K562 (cell line): ENCODE data around the gene NLGN2. TPM values are rescaled to one million over a fixed set of nuclear protein-coding genes. Genes with fewer than 3 reads are reported as not detected.
A peak's percentile ranks its signal among the peaks of the same experiment; 100 is the strongest.

Experiments used
- CEBPB ChIP-seq: fragments of 450-650 bp; IDR thresholded peaks from 2 replicates; pipeline ENCODE4 v1.6.1; 2016; ENCODE audit warnings: missing genetic modification characterization, missing compliant biosample characterization
- HMG20B ChIP-seq: fragments of 250-450 bp; sonication (Bioruptor Pico); IDR thresholded peaks from 2 replicates; pipeline ENCODE4 v1.5.0; 2021; ENCODE audit warnings: mild to moderate bottlenecking
- KDM5B ChIP-seq: fragments of 200-600 bp; sonication (generic); IDR thresholded peaks from 2 replicates; pipeline ENCODE4 v1.6.1; 2012; ENCODE audit warnings: low read depth, mild to moderate bottlenecking, moderate library complexity, low read length, control low read depth, inconsistent platforms; ENCODE audit not compliant: insufficient replicate concordance
- NBN ChIP-seq: fragments of 450-650 bp; IDR thresholded peaks from 2 replicates; pipeline ENCODE4 v1.6.1; 2016; ENCODE audit warnings: low read depth, mild to moderate bottlenecking
- TBP ChIP-seq: optimal IDR thresholded peaks from 2 replicates; pipeline ENCODE3; 2011; ENCODE audit warnings: low read depth, low read length, improper control_type of control experiment
- U2AF2 ChIP-seq: fragments of 200-400 bp; formaldehyde crosslinking; optimal IDR thresholded peaks from 2 replicates; pipeline ENCODE3; 2017; ENCODE audit warnings: low read depth, mild to moderate bottlenecking, low read length
- polyA plus RNA-seq, 8 experiments: library from polyadenylated mRNA; depleted of rRNA in 4 of 8; stranded (reverse) in 5 of 8; unstranded in 3 of 8; fragments of >200 nt; fragmentation: Nextera tagmentation in 2 of 8; fragmentation: Illumina TruSeq in 1 of 8; extraction: Ambion mirVana in 2 of 8; extraction: Trizol in 1 of 8; gene quantifications; 2 replicates each; pipeline versions ENCODE4 v1.2.1 to v1.2.3, GENCODE V29; 2011 to 2014; ENCODE audit warnings: inconsistent platforms in 1 of 8, missing spikeins in 1 of 8
- total RNA-seq, 7 experiments: library from RNA; depleted of rRNA in 6 of 7; stranded (reverse); fragments of >200 nt in 6 of 7; fragmentation: Illumina TruSeq in 2 of 7; extraction: Trizol in 2 of 7; gene quantifications; 2 replicates each; pipeline versions ENCODE4 v1.2.1 to v1.2.3, GENCODE V29; 2011 to 2021; ENCODE audit warnings: low replicate concordance in 1 of 7
- TF ChIP-seq, protein P1 (sequence below): fragments of 450-650 bp; IDR thresholded peaks from 2 replicates; pipeline ENCODE4 v1.6.1; 2018; ENCODE audit not compliant: partially characterized antibody
- TF ChIP-seq, protein P2 (sequence below): fragments of 250-450 bp; sonication (Bioruptor Pico); IDR thresholded peaks from 2 replicates; pipeline ENCODE4 v1.4.0; 2020; ENCODE audit warnings: borderline replicate concordance
- TF ChIP-seq, protein P3 (sequence below): fragments of 450-650 bp; formaldehyde crosslinking; IDR thresholded peaks from 2 replicates; pipeline ENCODE4 v1.4.0; 2020; ENCODE audit warnings: mild to moderate bottlenecking, mixed read lengths
- TF ChIP-seq, protein P4 (sequence below), 2 experiments: fragments of 450-650 bp; formaldehyde crosslinking in 1 of 2; IDR thresholded peaks; 2 replicates each; pipeline versions ENCODE4 v1.4.0 to v1.6.1; 2014 to 2020; ENCODE audit warnings: mild to moderate bottlenecking in 2 of 2, borderline replicate concordance in 1 of 2, low read depth in 1 of 2

Gene NLGN2
- total and polyA plus RNA-seq, 9 of the 15 experiments (the other 6 are each of a cell fraction or from before 2014, with no cell fraction given), result 0.11 to 7.8 (median 0.77) TPM

DNA sequence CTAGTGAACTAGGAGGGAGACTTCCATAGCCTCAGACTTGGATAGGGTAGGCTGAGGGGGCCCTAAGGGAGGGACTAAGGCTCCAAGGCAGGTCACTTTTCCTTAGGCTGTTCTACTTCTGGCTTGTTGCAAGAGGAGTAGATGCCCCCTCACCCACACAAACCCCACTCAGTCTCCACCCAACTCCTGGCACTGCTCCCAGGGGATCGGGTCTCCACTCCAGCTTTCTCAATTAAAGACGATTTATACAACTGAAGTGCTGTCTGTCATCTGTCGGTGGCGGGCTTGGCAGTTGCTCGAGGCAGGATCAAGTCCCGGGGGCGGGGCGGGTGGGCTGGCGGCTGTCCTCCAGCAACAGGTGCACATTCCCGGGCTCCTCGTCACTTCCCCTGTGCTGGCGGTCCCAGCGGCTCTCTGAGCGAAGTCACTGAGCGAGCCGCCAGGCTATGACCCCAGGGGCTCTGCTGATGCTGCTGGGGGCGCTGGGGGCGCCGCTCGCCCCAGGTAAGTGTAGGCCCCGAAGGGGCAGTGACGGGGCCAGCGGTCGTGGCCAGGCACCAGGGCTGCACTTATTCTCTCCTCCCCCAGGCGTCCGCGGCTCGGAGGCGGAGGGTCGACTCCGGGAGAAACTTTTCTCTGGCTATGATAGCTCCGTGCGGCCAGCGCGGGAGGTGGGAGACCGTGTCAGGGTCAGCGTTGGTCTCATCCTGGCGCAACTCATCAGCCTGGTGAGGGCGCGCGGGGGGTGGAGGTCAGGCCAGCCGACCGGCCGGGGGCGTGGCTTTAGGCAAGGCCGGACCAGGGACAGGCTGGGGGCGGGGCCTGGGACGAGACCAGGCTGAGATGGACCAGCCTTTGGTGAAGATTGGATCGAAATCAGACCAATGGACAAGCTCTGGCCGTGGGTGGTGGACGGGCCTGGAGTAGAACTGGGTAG lies 37.3 kb downstream of the NLGN2 start, which contains the start of gene CHRNB1 (continued):
- TF ChIP-seq KDM5B, result no peak
- TF ChIP-seq, protein P1, sequence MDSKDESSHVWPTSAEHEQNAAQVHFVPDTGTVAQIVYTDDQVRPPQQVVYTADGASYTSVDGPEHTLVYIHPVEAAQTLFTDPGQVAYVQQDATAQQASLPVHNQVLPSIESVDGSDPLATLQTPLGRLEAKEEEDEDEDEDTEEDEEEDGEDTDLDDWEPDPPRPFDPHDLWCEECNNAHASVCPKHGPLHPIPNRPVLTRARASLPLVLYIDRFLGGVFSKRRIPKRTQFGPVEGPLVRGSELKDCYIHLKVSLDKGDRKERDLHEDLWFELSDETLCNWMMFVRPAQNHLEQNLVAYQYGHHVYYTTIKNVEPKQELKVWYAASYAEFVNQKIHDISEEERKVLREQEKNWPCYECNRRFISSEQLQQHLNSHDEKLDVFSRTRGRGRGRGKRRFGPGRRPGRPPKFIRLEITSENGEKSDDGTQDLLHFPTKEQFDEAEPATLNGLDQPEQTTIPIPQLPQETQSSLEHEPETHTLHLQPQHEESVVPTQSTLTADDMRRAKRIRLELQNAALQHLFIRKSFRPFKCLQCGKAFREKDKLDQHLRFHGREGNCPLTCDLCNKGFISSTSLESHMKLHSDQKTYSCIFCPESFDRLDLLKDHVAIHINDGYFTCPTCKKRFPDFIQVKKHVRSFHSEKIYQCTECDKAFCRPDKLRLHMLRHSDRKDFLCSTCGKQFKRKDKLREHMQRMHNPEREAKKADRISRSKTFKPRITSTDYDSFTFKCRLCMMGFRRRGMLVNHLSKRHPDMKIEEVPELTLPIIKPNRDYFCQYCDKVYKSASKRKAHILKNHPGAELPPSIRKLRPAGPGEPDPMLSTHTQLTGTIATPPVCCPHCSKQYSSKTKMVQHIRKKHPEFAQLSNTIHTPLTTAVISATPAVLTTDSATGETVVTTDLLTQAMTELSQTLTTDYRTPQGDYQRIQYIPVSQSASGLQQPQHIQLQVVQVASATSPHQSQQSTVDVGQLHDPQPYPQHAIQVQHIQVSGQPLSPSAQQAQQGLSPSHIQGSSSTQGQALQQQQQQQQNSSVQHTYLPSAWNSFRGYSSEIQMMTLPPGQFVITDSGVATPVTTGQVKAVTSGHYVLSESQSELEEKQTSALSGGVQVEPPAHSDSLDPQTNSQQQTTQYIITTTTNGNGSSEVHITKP, result peak; percentile 20
- TF ChIP-seq, protein P2, sequence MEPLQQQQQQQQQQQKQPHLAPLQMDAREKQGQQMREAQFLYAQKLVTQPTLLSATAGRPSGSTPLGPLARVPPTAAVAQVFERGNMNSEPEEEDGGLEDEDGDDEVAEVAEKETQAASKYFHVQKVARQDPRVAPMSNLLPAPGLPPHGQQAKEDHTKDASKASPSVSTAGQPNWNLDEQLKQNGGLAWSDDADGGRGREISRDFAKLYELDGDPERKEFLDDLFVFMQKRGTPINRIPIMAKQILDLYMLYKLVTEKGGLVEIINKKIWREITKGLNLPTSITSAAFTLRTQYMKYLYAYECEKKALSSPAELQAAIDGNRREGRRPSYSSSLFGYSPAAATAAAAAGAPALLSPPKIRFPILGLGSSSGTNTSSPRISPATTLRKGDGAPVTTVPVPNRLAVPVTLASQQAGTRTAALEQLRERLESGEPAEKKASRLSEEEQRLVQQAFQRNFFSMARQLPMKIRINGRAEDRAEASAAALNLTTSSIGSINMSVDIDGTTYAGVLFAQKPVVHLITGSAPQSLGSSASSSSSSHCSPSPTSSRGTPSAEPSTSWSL (CRISPR knock-in tag), result no peak
- no peak for TF ChIP-seq NBN
- no peak for TF ChIP-seq CEBPB
- TF ChIP-seq, protein P3, sequence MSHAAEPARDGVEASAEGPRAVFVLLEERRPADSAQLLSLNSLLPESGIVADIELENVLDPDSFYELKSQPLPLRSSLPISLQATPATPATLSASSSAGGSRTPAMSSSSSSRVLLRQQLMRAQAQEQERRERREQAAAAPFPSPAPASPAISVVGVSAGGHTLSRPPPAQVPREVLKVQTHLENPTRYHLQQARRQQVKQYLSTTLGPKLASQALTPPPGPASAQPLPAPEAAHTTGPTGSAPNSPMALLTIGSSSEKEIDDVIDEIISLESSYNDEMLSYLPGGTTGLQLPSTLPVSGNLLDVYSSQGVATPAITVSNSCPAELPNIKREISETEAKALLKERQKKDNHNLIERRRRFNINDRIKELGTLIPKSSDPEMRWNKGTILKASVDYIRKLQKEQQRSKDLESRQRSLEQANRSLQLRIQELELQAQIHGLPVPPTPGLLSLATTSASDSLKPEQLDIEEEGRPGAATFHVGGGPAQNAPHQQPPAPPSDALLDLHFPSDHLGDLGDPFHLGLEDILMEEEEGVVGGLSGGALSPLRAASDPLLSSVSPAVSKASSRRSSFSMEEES (CRISPR knock-in tag), result no peak
- TF ChIP-seq TBP, result peak; percentile 31
- no peak for TF ChIP-seq HMG20B (CRISPR knock-in tag)
- no peak for TF ChIP-seq U2AF2
- TF ChIP-seq, protein P4, sequence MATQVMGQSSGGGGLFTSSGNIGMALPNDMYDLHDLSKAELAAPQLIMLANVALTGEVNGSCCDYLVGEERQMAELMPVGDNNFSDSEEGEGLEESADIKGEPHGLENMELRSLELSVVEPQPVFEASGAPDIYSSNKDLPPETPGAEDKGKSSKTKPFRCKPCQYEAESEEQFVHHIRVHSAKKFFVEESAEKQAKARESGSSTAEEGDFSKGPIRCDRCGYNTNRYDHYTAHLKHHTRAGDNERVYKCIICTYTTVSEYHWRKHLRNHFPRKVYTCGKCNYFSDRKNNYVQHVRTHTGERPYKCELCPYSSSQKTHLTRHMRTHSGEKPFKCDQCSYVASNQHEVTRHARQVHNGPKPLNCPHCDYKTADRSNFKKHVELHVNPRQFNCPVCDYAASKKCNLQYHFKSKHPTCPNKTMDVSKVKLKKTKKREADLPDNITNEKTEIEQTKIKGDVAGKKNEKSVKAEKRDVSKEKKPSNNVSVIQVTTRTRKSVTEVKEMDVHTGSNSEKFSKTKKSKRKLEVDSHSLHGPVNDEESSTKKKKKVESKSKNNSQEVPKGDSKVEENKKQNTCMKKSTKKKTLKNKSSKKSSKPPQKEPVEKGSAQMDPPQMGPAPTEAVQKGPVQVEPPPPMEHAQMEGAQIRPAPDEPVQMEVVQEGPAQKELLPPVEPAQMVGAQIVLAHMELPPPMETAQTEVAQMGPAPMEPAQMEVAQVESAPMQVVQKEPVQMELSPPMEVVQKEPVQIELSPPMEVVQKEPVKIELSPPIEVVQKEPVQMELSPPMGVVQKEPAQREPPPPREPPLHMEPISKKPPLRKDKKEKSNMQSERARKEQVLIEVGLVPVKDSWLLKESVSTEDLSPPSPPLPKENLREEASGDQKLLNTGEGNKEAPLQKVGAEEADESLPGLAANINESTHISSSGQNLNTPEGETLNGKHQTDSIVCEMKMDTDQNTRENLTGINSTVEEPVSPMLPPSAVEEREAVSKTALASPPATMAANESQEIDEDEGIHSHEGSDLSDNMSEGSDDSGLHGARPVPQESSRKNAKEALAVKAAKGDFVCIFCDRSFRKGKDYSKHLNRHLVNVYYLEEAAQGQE (IDR thresholded peaks at IDR 0.05; ENCODE audit: borderline replicate concordance), result 0 out of 2 replicates have a peak, but pooled peaks have one; percentile 34
- TF ChIP-seq, protein P4 (CRISPR knock-in tag; IDR thresholded peaks at IDR 0.05; ENCODE audit: low read depth), result no peak
